ENCODE results near the gene C2CD4C.
A peak's percentile ranks its signal among the peaks of the same experiment; 100 is the strongest.
"Not testable (repeated sequence)": the region's sequence is repeated elsewhere in the genome, so short reads cannot be mapped to it uniquely, and the experiment has no call there.

Gene C2CD4C

DNA sequence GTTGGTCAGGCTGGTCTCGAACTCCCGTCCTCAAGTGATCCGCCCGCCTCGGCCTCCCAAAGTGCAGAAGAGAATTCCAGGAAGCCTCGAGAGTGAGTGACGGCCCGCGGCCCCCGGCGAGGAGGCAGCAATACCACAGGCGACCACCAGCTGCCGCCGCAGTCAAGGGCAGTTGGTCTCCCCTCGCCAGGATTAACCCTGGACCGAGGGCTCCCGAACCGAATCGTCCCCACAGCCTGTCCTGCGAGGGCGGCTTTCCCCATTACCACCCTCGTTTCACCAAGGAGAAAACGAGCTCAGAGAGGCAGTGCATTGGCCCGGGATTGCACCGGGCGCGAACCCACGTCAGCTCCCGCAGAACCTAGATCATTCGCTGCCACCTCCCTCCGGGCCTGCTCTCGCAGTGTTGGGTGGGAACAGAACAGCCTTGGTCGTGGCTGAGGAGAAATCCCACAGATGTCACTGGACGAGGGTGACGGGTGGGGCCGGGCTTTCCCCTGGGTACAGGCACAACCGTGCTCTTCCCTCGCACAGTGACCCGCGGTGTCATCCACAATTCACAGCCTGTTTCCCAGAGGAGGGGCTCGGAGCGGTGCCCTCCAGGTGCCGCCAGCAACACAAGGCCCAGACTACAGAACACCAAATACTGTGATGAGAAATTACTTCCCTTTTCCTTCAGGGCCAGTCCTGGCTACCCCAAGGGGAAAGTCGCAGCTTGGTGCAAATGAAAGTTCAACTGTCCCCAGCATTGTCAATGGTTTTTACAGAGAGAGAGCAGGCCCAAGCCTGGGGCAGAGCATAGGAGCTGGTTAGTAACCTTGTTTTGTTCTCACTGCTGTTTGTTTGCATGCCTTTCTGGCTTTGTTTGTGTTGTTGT lies 24.8 kb downstream of the C2CD4C start:
- FAIRE-seq (no peak), DNase-seq (ENCODE audit: low spot score) (no peak)

DNA sequence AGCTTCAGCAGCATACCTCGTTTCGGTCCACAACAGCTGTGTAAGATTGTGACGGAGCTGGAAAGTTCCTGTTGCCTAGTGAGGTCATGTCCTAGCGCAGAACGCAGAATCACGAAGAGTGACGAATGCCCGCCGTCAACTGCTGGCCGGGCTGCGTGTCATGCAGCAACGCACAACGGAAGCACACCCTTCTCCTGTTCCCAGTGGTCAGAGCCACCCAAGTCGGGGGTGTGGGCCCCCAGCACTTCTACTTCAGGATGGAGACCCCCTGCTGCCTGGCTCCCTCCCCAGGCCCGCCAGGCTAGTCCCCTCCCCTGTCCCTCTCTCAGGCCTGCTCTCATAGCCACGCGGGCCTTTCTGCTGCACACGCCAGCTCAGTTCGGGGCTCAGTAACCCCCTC lies 25.9 kb downstream of the C2CD4C start:
- no peak for DNase-seq (ENCODE audit: low spot score)
- FAIRE-seq: no peak

DNA sequence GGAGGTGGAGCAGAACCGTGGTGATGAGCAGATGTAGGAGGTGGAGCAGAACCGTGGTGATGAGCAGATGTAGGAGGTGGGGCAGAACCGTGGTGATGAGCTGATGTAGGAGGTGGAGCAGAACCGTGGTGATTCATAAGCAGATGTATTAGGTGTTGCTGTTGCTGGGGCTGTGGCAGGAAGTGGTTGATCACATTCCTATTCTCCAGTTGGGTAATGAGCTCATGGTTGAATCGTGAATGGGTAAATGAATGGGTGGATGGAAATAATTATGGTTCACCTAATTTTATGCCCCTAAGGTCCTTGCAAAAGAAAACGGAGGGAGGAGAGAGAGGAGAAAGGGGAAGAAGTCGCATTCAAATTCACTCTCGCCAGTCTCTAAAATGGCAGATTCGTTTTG lies 26.4 kb downstream of the C2CD4C start:
- DNase-seq (ENCODE audit: low spot score) (peak; percentile 83), FAIRE-seq (peak; percentile 72)

DNA sequence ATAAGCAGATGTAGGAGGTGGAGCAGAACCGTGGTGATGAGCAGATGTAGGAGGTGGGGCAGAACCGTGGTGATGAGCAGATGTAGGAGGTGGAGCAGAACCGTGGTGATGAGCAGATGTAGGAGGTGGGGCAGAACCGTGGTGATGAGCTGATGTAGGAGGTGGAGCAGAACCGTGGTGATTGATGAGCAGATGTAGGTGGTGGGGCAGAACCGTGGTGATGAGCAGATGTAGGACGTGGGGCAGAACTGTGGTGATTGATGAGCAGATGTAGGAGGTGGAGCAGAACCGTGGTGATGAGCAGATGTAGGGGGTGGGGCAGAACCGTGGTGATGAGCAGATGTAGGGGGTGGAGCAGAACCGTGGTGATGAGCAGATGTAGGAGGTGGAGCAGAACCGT lies 27.0 kb downstream of the C2CD4C start:
- FAIRE-seq; DNase-seq (ENCODE audit: low spot score): not testable (repeated sequence)

DNA sequence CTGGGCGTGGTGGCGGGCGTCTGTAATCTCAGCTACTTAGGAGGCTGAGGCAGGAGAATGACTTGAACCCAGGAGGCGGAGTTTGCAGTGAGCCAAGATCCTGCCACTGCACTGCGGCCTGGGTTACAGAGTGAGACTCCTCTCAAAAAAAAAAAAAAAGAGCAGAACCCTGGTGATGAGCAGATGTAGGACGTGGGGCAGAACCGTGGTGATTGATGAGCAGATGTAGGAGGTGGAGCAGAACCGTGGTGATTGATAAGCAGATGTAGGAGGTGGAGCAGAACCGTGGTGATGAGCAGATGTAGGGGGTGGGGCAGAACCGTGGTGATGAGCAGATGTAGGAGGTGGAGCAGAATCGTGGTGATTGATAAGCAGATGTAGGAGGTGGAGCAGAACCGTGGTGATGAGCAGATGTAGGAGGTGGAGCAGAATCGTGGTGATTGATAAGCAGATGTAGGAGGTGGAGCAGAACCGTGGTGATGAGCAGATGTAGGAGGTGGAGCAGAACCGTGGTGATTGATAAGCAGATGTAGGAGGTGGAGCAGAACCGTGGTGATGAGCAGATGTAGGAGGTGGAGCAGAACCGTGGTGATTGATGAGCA lies 28.2 kb downstream of the C2CD4C start:
- not testable (repeated sequence) for DNase-seq (ENCODE audit: low spot score); FAIRE-seq

DNA sequence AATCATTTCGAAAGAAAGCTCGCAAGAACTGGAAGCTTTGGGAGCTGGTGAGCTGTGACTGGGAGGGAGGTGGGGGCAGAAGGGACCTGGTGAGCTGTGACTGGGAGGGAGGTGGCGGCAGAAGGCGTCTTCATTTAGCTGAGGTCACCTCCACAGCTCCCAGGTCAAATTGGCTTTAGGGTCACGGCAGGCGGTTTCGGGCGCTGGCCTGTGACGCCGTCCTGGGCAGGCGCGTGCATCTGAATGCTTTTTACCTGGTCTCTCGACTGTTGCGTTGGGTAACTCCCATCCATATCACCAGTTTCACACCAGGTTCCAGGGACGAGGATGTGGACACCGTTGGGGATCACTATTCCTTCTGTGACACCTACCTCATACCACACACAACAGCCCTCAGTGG lies 29.2 kb downstream of the C2CD4C start:
- DNase-seq (ENCODE audit: low spot score) (no peak), FAIRE-seq (no peak)

DNA sequence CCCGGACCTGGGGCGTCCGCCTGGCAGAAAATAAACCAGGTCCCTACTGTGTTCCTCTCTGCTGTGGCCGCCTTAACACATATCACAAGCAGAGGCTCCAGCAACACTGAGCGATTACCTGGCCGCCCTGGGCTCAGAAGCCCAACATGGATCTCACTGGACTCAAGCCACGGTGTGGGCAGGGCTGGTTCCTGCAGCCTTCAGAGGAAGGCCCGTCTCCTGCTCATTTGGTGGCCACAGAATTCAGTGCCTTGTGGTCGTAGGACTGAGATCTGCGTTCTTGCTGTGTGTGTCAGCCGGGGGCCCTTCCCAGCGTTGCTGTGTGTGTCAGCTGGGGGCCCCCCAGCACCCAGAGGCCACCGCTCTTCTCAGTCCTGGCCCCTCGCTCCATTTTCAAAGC lies 30.2 kb downstream of the C2CD4C start:
- DNase-seq (ENCODE audit: low spot score): no peak
- FAIRE-seq: no peak

DNA sequence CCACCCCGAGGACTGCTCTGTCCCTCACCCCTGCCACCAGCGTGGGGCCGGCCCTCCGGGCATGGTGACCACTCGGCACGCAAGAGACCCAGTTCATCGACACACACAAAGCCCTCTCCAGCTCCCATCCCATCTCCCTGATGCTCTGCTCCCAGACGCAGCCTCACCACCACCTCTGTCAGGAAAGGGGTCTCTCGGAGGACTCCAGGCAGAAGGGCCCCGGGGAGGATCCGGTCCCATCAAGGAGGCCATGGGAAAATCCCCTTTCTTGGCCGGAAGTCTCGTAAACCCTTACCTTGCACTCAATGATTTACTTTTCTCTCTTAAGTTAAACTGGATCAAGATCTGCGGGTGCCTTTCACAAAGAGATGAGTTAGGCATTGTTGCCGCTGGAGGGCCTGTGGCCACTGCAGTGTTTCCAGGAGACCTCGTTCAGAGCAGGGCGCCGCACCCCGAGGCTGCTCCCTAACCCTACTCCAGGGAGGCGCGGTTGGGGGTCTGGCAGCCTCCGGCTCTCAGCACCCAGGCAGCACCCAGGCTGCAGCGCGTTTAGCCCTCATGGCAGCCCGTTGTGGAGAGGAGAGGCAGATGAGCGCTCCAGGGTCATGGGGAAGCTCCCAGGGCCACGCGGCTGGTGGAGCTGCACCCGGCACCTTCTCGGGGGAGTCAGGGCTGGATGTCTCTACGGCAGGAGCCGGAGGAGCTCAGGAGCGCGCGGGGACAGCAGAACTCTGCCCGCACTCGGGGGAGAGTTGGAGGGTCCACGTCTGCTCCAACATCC lies 31.0 kb downstream of the C2CD4C start:
- FAIRE-seq (no peak), DNase-seq (ENCODE audit: low spot score) (no peak)

DNA sequence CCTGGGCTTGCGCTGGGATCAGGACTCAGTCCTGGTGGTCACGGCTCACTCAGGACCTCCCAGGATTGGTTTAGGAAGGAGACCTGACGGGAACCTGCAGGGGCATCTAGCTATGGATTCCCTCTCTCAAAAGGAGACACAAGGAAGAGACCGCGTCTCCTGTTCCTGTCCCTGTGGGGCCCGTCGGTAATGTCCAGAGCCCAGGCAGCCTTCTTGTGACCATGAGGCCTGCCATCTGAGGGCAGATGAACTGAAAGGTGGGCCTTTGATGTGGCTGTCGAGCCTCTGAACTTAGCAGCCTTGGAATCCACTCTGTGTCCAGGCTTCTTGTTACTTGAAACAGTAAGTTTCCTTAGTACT lies 32.9 kb downstream of the C2CD4C start:
- DNase-seq (ENCODE audit: low spot score): no peak
- no peak for FAIRE-seq

DNA sequence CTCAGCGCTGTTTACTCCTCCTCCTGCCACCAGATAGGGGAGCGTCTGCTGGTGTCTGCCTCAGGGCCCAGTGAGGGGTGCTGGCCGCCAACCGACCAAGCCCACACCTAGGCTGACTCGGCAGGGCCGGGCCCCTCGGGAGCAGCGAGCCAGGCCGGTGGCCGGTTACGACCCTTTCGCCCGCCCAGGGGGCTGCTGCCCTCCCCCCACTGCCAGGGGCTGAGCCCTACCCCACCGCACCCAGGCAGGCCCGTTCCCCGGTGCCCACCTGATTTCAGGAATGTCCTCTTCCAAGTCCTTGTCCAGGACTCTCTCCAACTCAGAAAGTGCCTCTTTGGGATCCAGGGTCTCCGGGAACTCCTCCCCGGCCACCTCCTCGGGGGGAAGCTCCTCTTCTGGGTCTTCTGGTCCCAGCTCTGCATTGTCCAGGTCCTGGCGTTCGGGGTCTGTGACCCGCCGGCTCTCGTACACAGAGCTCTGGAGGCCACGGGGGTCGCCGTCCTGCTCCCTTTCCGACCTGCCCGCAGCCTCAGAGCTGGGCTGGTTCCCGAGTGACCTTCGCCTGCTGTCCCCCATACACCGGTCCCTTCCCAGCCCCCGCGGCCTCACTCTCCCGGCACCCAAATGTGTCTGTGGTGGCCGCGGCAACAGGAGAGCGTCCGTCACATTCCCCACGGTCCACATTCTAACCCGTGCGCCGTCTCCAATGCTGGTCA lies 33.4 kb downstream of the C2CD4C start:
- no peak for FAIRE-seq
- no peak for DNase-seq (ENCODE audit: low spot score)

DNA sequence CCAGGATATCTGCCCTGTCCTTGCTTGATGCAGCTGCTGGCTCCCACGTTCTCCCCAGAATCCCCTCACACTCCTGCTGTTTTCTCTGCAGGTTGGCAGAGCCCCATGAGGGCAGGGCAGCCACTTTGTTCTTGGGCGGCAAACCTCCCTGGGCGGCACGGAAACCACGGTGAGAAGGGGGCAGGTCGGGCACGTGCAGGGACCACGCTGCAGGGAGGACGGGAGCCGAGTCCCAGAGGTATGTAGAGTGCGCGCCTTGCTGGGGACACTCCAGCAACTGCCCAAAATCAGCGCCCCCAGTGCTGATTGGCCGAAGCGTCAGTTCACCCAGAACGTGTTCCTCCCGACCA lies 34.1 kb downstream of the C2CD4C start:
- no peak for FAIRE-seq

DNA sequence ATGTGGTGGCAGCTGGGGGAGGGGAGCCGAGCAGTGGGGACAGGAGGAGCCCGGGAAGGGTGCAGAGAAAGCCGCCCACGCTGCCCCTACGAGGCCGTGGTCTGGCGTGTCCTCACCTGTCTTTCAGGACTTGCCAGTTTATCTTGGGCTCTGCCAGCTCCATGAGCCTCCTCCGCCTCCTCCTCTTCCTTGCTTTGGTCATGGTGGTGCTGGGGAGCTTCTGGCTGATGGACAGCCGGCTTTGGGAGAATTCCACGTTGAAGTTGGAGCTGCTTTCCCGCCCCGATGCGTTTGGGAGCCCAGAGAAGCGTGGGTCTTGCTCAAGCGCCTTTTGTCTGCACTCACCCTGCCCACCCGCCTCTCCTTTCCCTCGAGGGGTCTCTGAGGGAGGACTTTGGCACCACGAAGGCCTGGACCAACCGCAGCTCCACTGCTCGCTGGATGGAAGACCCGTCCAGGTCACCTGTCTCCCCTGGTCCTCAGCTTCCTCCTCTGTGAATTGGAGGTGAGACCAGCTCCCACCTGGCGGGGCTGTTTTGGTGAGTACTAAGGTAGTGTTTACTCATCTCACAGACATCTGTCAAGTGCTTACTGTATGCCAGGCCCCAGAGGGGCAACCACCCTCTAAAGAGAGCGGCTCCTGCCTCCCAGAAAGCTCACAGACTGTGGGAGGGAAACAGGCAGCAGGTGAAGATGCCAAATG lies 34.6 kb downstream of the C2CD4C start:
- no peak for FAIRE-seq

More for the DNA sequence above, 34.1 kb downstream of the C2CD4C start:
- DNase-seq (ENCODE audit: low spot score): no peak

DNA sequence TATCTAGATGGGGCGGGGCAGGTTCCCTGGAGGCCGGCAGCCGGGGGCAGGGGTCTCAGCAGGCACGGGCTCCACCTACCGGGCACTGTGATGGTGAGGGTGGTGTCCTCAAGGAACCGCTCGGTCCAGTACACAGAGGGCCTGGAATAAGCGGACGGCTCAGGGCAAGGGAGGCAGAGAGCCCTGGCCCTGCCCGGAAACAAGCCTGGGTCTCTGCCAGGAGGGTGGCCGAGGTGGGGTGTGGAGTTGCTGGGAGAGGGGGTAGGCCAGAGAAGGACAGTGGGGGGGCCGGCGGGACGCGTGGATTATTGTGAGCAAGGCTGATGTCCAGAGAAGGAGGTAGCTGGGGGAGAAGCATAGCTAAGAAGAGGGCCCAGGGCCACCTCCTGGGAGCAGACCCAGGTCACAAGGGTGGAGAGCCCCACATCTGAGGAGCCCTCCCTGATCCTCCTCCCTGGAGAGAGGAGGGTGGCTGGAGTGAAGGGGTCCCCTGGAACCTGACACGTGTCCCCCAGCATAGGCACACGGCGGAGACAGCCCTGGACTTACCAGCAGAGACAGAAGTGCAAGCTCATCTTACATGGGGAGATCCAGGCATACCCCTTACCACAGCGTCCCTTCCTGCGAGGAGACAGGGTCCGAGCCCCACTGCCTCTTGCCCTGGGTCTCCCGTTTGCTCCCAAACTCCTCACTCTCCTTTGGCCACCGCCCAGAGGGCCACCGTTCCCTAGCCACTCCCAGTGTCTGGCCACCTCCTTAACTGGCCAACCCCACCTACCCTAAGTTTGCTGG lies 35.4 kb downstream of the C2CD4C start:
- FAIRE-seq: no peak
- DNase-seq (ENCODE audit: low spot score): no peak

More for the DNA sequence above, 34.6 kb downstream of the C2CD4C start:
- DNase-seq (ENCODE audit: low spot score): no peak

DNA sequence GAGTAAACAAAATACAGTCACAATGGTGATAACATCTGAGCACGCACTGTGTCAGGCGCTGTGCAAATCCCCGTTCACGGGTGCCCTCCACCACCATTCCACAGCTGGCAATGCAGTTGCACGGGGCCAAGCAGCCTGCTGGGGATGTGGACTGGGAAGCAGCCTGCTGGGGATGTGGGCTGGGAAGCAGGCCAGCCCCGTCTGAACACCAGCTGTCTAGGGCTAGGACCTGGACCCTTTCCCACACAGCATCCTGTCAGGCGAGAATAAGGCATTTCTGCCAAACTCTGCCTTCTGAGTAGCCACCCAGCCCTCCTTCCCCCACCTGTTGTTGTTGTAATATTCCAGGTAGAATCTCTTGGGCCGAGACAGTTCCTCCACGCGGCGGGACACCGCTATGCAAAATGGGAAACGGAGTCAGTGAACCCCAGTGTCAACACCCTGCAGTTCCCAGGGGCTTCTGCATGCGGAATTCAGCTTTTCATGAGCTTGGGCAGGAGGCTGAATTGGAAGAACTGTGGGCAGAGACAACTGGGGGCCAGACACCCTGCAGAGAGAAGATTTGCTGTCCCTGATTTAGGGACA lies 36.5 kb downstream of the C2CD4C start:
- no peak for FAIRE-seq
- DNase-seq (ENCODE audit: low spot score): no peak

DNA sequence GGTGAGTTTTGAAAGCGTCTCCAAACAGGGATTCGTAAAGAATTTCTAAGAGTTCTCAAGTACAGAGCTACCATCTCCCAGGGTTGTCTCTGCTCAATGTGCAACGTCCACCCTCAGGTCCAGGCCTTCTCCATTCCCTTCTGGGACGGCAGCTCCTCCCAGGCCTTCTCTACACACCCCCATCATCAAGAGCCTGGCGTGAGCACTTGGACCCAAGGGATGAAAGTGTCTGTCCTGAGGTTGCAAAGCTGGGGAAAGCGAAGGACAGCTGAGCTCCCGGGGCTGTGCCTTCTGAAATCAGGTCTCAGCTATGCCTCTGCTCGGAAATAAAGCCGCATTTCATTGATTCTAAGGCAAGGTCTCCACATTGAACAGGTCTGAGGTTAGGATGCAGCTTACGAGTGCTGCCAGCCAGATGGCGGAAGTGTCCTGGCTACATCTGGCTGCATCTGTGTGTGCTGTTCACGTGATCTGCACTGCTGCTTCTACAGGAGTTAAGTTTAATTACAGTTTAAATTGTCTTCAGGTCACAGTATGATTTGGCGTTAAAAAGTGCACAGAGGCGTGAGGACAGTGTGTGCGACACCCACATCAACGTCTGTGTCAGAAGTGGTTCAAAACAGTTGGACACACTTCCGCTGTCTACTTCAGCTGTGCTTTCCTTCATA lies 37.3 kb downstream of the C2CD4C start:
- DNase-seq (ENCODE audit: low spot score): no peak

DNA sequence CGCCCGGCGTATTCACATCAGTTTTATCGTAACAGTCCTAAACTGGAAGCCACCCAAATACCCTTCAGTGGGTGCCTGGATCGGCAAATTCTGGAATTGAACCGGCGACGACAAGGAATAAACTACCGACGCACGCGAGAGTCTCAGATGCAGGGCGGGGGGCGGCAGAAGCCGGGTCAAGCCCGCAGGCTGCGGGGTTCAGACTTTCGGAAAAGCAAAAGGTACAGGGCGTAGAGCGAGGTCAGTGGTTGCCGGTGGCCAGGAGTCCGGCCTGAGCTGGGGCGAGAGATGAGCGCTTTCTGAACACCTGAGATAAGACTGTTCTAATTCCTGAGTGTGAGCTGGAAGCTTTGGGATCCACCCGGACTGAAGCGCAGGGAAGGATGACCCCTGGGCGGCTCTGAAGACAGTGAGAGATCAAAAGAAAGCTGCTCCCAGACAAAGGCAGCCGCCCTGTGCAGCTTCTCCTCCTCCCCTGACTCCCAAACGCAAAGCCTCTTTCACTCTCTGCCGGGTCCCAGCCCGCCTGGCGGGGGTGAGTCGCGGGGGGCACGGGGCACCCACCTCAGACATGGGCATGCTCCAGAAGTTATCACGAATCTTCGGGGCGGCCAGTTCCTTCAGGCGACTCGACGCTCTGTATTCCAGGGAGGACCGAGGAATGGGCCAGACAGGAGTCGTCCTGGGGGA lies 38.2 kb downstream of the C2CD4C start:
- DNase-seq (ENCODE audit: low spot score) (no peak), FAIRE-seq (no peak)

More for the DNA sequence above, 37.3 kb downstream of the C2CD4C start:
- FAIRE-seq: no peak

DNA sequence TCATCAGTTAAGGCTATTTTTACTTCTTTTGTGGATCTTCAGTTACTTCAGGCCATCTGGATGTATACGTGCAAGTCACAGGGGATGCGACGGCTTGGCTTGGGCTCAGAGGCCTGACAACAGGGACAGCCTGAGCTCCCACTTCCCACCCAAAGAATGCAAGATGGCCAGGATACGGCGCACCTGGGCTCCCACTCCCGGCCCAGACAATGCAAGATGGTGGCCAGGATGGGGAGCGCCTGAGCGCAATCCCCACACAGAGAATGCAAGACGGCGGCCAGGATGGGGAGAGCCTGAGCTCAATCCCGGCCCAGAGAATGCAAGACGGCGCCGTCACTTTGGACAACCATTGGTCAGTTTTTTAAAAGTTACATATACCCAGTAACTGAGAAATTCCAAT lies 39.1 kb downstream of the C2CD4C start:
- no peak for FAIRE-seq
- DNase-seq (ENCODE audit: low spot score): no peak

DNA sequence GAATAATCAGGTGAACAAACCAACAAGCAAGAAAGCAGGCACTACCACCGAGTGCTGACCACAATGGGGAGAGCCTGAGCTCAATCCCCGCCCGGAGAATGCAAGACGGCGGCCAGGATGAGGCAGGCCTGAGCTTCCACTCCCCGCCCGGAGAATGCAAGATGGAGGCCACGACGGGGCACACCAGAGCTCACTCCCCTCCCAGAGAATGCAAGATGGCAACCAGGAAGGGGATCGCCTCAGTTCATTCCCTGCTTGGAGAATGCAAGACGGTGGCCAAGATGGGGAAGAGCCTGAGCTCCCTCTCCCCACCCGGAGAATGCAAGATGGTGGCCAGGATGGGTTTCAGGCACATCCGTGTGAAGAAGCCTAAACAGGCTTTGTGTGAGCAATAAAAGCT lies 39.7 kb downstream of the C2CD4C start:
- FAIRE-seq: no peak

DNA sequence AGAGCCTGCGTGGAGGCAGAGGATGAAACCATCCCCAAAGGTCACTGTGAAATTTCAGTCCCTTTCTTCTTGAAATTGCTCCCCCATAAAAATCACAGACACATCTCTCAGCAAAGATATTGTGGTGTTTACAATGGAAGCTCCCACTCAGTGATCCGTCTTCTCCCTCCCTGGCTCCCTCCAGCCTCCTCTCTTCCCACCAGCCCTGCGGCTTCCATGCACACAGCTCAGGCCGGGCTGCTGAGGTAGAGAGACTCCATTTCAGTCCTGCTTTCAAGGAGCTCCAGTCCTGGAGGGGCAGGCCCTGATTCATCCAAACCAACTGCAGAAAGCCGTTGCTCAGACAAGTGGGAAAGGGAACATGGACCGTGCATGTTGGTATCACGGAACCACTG lies 40.3 kb downstream of the C2CD4C start:
- no peak for DNase-seq (ENCODE audit: low spot score)
- FAIRE-seq: no peak

More for the DNA sequence above, 39.7 kb downstream of the C2CD4C start:
- DNase-seq (ENCODE audit: low spot score): no peak
